GM19193 (cell line): ENCODE measurements around the gene GLI3.

Experiments
- POLR2A ChIP-seq: IDR thresholded peaks from 4 replicates; pipeline ENCODE4 v1.6.1; 2011; ENCODE audit not compliant: insufficient read depth, insufficient read length; ENCODE audit errors: extremely low read depth

GLI3 gene

GRCh38 chr7:42236976-42237810 is at the start of gene GLI3:
Gene GLI3, minus strand, starts transcription at chr7:42237209. Its CDS starts 13,956 bp downstream, at chr7:42223253.
- no peak for TF ChIP-seq POLR2A

- TF ChIP-seq POLR2A: no peak
Measured at GRCh38 chr7:42285383-42285824, 48.4 kb upstream of the GLI3 start.

GRCh38 chr7:42283553-42283952 is 46.5 kb upstream of the GLI3 start:
- TF ChIP-seq POLR2A: no peak

- TF ChIP-seq POLR2A: no peak
Measured at GRCh38 chr7:42278344-42278743, 41.3 kb upstream of the GLI3 start.

- TF ChIP-seq POLR2A: no peak
Measured at GRCh38 chr7:42274053-42274452, 37.0 kb upstream of the GLI3 start.

- no peak for TF ChIP-seq POLR2A
Measured at GRCh38 chr7:42272793-42273665, 36.0 kb upstream of the GLI3 start.

- no peak for TF ChIP-seq POLR2A
Measured at GRCh38 chr7:42269161-42269560, 32.2 kb upstream of the GLI3 start.

GRCh38 chr7:42264702-42265101 is 27.7 kb upstream of the GLI3 start:
- TF ChIP-seq POLR2A: no peak

GRCh38 chr7:42263971-42264370 is 27.0 kb upstream of the GLI3 start:
- no peak for TF ChIP-seq POLR2A

GRCh38 chr7:42262964-42263363 is 26.0 kb upstream of the GLI3 start:
- no peak for TF ChIP-seq POLR2A

GRCh38 chr7:42254217-42254616 is 17.2 kb upstream of the GLI3 start:
- no peak for TF ChIP-seq POLR2A

- no peak for TF ChIP-seq POLR2A
Measured at GRCh38 chr7:42253316-42253715, 16.3 kb upstream of the GLI3 start.

- no peak for TF ChIP-seq POLR2A
Measured at GRCh38 chr7:42250411-42250810, 13.4 kb upstream of the GLI3 start.

GRCh38 chr7:42248579-42248978 is 11.6 kb upstream of the GLI3 start:
- no peak for TF ChIP-seq POLR2A

GRCh38 chr7:42247301-42247700 is 10.3 kb upstream of the GLI3 start:
- no peak for TF ChIP-seq POLR2A

- no peak for TF ChIP-seq POLR2A
Measured at GRCh38 chr7:42244828-42245227, 7.8 kb upstream of the GLI3 start.
